Measurements from ENCODE around the gene IFT43.

The IFT43 gene

GRCh38 chr14:76086636-76087035, 101.1 kb downstream of the IFT43 start:
- DNase-seq (ENCODE audit: low read depth) = no peak
- no peak overlapping the region for H3K4me3 ChIP-seq (ENCODE audit: control insufficient read depth, low read depth, low read length)
- no peak for TF ChIP-seq CTCF (conservative IDR thresholded peaks at IDR 0.05; ENCODE audit: control insufficient read depth, insufficient read depth, low read depth, low read length)

- no peak for DNase-seq (ENCODE audit: low read depth)
- H3K4me3 ChIP-seq (ENCODE audit: control insufficient read depth, low read depth, low read length) = no peak overlapping the region
- TF ChIP-seq CTCF (conservative IDR thresholded peaks at IDR 0.05; ENCODE audit: control insufficient read depth, insufficient read depth, low read depth, low read length) = no peak
Observed at GRCh38 chr14:76088326-76088725, 102.8 kb downstream of the IFT43 start.

- no peak overlapping the region for H3K4me3 ChIP-seq (ENCODE audit: control insufficient read depth, low read depth, low read length)
- no peak for TF ChIP-seq CTCF (conservative IDR thresholded peaks at IDR 0.05; ENCODE audit: control insufficient read depth, insufficient read depth, low read depth, low read length)
- no peak for DNase-seq (ENCODE audit: low read depth)
Observed at GRCh38 chr14:76088771-76089571, 103.4 kb downstream of the IFT43 start.

GRCh38 chr14:76089575-76089974, 104.0 kb downstream of the IFT43 start:
- H3K4me3 ChIP-seq (ENCODE audit: control insufficient read depth, low read depth, low read length) = no peak overlapping the region

GRCh38 chr14:76090616-76091391, 105.2 kb downstream of the IFT43 start:
- peak; percentile 35 for TF ChIP-seq CTCF (conservative IDR thresholded peaks at IDR 0.05; ENCODE audit: control insufficient read depth, insufficient read depth, low read depth, low read length)
- peak; percentile 37 for DNase-seq (ENCODE audit: low read depth)

More at GRCh38 chr14:76089575-76089974, 104.0 kb downstream of the IFT43 start:
- DNase-seq (ENCODE audit: low read depth) = no peak
- TF ChIP-seq CTCF (conservative IDR thresholded peaks at IDR 0.05; ENCODE audit: control insufficient read depth, insufficient read depth, low read depth, low read length) = no peak

GRCh38 chr14:76093077-76093476, 107.5 kb downstream of the IFT43 start:
- no peak for TF ChIP-seq CTCF (conservative IDR thresholded peaks at IDR 0.05; ENCODE audit: control insufficient read depth, insufficient read depth, low read depth, low read length)
- no peak overlapping the region for H3K4me3 ChIP-seq (ENCODE audit: control insufficient read depth, low read depth, low read length)
- DNase-seq (ENCODE audit: low read depth) = no peak

More at GRCh38 chr14:76090616-76091391, 105.2 kb downstream of the IFT43 start:
- no peak overlapping the region for H3K4me3 ChIP-seq (ENCODE audit: control insufficient read depth, low read depth, low read length)
